ENCODE results near the gene COG5.

DNA sequence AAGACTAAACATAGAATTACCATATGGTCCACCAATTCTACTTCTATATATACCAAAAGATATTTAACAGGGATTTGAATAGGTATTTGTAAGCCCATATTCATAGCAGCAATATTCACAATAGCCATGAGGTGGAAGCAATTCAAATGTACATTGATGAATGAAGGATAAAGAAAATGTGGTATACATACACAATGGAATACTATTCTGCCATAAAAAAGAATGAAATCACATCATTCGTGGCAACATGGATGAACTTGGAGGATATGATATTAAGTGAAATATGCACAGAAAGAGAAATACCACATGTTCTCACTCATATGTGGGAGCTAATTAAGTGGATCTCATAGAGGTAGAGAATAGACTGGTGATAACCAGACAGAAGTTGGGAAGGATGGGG, 128.0 kb downstream of the COG5 start:
- TF ChIP-seq, protein P1, sequence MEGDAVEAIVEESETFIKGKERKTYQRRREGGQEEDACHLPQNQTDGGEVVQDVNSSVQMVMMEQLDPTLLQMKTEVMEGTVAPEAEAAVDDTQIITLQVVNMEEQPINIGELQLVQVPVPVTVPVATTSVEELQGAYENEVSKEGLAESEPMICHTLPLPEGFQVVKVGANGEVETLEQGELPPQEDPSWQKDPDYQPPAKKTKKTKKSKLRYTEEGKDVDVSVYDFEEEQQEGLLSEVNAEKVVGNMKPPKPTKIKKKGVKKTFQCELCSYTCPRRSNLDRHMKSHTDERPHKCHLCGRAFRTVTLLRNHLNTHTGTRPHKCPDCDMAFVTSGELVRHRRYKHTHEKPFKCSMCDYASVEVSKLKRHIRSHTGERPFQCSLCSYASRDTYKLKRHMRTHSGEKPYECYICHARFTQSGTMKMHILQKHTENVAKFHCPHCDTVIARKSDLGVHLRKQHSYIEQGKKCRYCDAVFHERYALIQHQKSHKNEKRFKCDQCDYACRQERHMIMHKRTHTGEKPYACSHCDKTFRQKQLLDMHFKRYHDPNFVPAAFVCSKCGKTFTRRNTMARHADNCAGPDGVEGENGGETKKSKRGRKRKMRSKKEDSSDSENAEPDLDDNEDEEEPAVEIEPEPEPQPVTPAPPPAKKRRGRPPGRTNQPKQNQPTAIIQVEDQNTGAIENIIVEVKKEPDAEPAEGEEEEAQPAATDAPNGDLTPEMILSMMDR (IDR thresholded peaks at IDR 0.05; ENCODE audit: low read depth, low read length, missing input control) = no peak
- TF ChIP-seq ATF3 (IDR thresholded peaks at IDR 0.05) (no peak), JUND (IDR thresholded peaks at IDR 0.05) (no peak), YY1 (IDR thresholded peaks at IDR 0.05) (no peak), FOXA1 (IDR thresholded peaks at IDR 0.05) (no peak), SP1 (IDR thresholded peaks at IDR 0.05) (no peak), GABPA (IDR thresholded peaks at IDR 0.05 in 1 of 2, conservative IDR thresholded peaks at IDR 0.05 in 1 of 2) (no peak), TAF1 (conservative IDR thresholded peaks at IDR 0.05) (no peak), RXRA (IDR thresholded peaks at IDR 0.05) (no peak), RAD21 (IDR thresholded peaks at IDR 0.05) (no peak), EGR1 (IDR thresholded peaks at IDR 0.05; ENCODE audit: low read depth in 2 of 2) (no peak)
- TF ChIP-seq, protein P2, sequence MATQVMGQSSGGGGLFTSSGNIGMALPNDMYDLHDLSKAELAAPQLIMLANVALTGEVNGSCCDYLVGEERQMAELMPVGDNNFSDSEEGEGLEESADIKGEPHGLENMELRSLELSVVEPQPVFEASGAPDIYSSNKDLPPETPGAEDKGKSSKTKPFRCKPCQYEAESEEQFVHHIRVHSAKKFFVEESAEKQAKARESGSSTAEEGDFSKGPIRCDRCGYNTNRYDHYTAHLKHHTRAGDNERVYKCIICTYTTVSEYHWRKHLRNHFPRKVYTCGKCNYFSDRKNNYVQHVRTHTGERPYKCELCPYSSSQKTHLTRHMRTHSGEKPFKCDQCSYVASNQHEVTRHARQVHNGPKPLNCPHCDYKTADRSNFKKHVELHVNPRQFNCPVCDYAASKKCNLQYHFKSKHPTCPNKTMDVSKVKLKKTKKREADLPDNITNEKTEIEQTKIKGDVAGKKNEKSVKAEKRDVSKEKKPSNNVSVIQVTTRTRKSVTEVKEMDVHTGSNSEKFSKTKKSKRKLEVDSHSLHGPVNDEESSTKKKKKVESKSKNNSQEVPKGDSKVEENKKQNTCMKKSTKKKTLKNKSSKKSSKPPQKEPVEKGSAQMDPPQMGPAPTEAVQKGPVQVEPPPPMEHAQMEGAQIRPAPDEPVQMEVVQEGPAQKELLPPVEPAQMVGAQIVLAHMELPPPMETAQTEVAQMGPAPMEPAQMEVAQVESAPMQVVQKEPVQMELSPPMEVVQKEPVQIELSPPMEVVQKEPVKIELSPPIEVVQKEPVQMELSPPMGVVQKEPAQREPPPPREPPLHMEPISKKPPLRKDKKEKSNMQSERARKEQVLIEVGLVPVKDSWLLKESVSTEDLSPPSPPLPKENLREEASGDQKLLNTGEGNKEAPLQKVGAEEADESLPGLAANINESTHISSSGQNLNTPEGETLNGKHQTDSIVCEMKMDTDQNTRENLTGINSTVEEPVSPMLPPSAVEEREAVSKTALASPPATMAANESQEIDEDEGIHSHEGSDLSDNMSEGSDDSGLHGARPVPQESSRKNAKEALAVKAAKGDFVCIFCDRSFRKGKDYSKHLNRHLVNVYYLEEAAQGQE (IDR thresholded peaks at IDR 0.05) = no peak
- TF ChIP-seq, protein P3, sequence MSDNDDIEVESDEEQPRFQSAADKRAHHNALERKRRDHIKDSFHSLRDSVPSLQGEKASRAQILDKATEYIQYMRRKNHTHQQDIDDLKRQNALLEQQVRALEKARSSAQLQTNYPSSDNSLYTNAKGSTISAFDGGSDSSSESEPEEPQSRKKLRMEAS (IDR thresholded peaks at IDR 0.05) = no peak
- TF ChIP-seq, protein P4, sequence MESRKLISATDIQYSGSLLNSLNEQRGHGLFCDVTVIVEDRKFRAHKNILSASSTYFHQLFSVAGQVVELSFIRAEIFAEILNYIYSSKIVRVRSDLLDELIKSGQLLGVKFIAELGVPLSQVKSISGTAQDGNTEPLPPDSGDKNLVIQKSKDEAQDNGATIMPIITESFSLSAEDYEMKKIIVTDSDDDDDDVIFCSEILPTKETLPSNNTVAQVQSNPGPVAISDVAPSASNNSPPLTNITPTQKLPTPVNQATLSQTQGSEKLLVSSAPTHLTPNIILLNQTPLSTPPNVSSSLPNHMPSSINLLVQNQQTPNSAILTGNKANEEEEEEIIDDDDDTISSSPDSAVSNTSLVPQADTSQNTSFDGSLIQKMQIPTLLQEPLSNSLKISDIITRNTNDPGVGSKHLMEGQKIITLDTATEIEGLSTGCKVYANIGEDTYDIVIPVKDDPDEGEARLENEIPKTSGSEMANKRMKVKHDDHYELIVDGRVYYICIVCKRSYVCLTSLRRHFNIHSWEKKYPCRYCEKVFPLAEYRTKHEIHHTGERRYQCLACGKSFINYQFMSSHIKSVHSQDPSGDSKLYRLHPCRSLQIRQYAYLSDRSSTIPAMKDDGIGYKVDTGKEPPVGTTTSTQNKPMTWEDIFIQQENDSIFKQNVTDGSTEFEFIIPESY (IDR thresholded peaks at IDR 0.05) = no peak
